K562 (cell line): ENCODE results near the gene NRCAM. TPM values are rescaled to one million over a fixed set of nuclear protein-coding genes. Genes with fewer than 3 reads are reported as not detected.
A peak's percentile ranks its signal among the peaks of the same experiment; 100 is the strongest.

Experiments used
- AFF1 ChIP-seq, 2 experiments: fragments of 450-650 bp; IDR thresholded peaks; 2 replicates each; pipeline ENCODE4 v1.6.1; 2018; ENCODE audit warnings: mild to moderate bottlenecking in 2 of 2, low read depth in 1 of 2; ENCODE audit not compliant: partially characterized antibody in 2 of 2
- ARNT ChIP-seq, 2 experiments: fragments of 450-650 bp; IDR thresholded peaks; 2 replicates each; pipeline ENCODE4 v1.6.1; 2016; ENCODE audit warnings: mild to moderate bottlenecking in 1 of 2
- EWSR1 ChIP-seq: fragments of 450-650 bp; IDR thresholded peaks from 2 replicates; pipeline ENCODE4 v1.6.1; 2018; ENCODE audit warnings: borderline replicate concordance, mild to moderate bottlenecking, low read depth, moderate library complexity; ENCODE audit not compliant: partially characterized antibody
- HMG20A ChIP-seq: fragments of 450-650 bp; formaldehyde crosslinking; conservative IDR thresholded peaks from 2 replicates; pipeline ENCODE4 v1.4.0; 2020; ENCODE audit warnings: mild to moderate bottlenecking, mixed read lengths
- HOXB6 ChIP-seq: fragments of 250-450 bp; sonication (Bioruptor Pico); IDR thresholded peaks from 2 replicates; pipeline ENCODE4 v1.5.1; 2022; ENCODE audit warnings: mild to moderate bottlenecking, borderline replicate concordance
- HSF4 ChIP-seq: fragments of 250-450 bp; sonication (Bioruptor Pico); IDR thresholded peaks from 2 replicates; pipeline ENCODE4 v2.1.2; 2022; ENCODE audit warnings: mild to moderate bottlenecking, moderate library complexity, borderline replicate concordance
- ILF3 ChIP-seq: fragments of 450-650 bp; IDR thresholded peaks from 2 replicates; pipeline ENCODE4 v1.6.1; 2018; ENCODE audit warnings: antibody characterized with exemption, mild to moderate bottlenecking, moderate library complexity, borderline replicate concordance
- JUNB ChIP-seq: fragments of 450-650 bp; formaldehyde crosslinking; conservative IDR thresholded peaks from 2 replicates; pipeline ENCODE4 v1.4.0; 2020; ENCODE audit warnings: mild to moderate bottlenecking
- MYC ChIP-seq, 2 experiments: fragments of 250-450 bp in 1 of 2; sonication (Bioruptor Pico) in 1 of 2; IDR thresholded peaks; 2 replicates each; pipeline versions ENCODE4 v1.5.1 to v1.6.1; 2012 to 2021; ENCODE audit warnings: low read depth in 2 of 2, borderline replicate concordance in 1 of 2, improper control_type of control experiment in 1 of 2, low read length in 1 of 2, mild to moderate bottlenecking in 1 of 2, moderate library complexity in 1 of 2
- SRSF7 ChIP-seq: fragments of 200-400 bp; formaldehyde crosslinking; optimal IDR thresholded peaks from 2 replicates; pipeline ENCODE3; 2017; ENCODE audit warnings: mild to moderate bottlenecking, low read depth, low read length
- ZC3H8 ChIP-seq: fragments of 450-650 bp; IDR thresholded peaks from 2 replicates; pipeline ENCODE4 v1.6.1; 2017
- ZNF24 ChIP-seq: fragments of 450-650 bp; IDR thresholded peaks from 2 replicates; pipeline ENCODE4 v1.6.1; 2016
- ZNF395 ChIP-seq: fragments of 200-800 bp; sonication (Bioruptor generic); IDR thresholded peaks from 2 replicates; pipeline ENCODE4 v1.6.1; 2017; ENCODE audit warnings: missing genetic modification characterization, missing compliant biosample characterization
- ZNF644 ChIP-seq: fragments of 200-800 bp; sonication (Bioruptor generic); IDR thresholded peaks from 2 replicates; pipeline ENCODE4 v1.6.1; 2016; ENCODE audit warnings: low read depth, missing genetic modification characterization, missing compliant biosample characterization
- ZNF695 ChIP-seq: fragments of 450-650 bp; formaldehyde crosslinking; IDR thresholded peaks from 2 replicates; pipeline ENCODE4 v1.4.0; 2020; ENCODE audit warnings: mild to moderate bottlenecking, moderate library complexity
- ZNF766 ChIP-seq: fragments of 200-800 bp; sonication (Bioruptor generic); conservative IDR thresholded peaks from 2 replicates; pipeline ENCODE4 v1.6.1; 2016; ENCODE audit warnings: missing genetic modification characterization, missing compliant biosample characterization
- ZNF778 ChIP-seq: fragments of 450-650 bp; formaldehyde crosslinking; IDR thresholded peaks from 2 replicates; pipeline ENCODE4 v1.4.0; 2020; ENCODE audit warnings: mild to moderate bottlenecking, moderate library complexity
- ZSCAN32 ChIP-seq: fragments of 450-650 bp; formaldehyde crosslinking; IDR thresholded peaks from 2 replicates; pipeline ENCODE4 v1.4.0; 2020; ENCODE audit warnings: mild to moderate bottlenecking, moderate library complexity
- polyA plus RNA-seq, 8 experiments: library from polyadenylated mRNA; depleted of rRNA in 4 of 8; stranded (reverse) in 5 of 8; unstranded in 3 of 8; fragments of >200 nt; fragmentation: Nextera tagmentation in 2 of 8; fragmentation: Illumina TruSeq in 1 of 8; extraction: Ambion mirVana in 2 of 8; extraction: Trizol in 1 of 8; gene quantifications; 2 replicates each; pipeline versions ENCODE4 v1.2.1 to v1.2.3, GENCODE V29; 2011 to 2014; ENCODE audit warnings: inconsistent platforms in 1 of 8, missing spikeins in 1 of 8
- total RNA-seq, 7 experiments: library from RNA; depleted of rRNA in 6 of 7; stranded (reverse); fragments of >200 nt in 6 of 7; fragmentation: Illumina TruSeq in 2 of 7; extraction: Trizol in 2 of 7; gene quantifications; 2 replicates each; pipeline versions ENCODE4 v1.2.1 to v1.2.3, GENCODE V29; 2011 to 2021; ENCODE audit warnings: low replicate concordance in 1 of 7
- TF ChIP-seq, protein P1 (sequence below): fragments of 450-650 bp; IDR thresholded peaks from 2 replicates; pipeline ENCODE4 v1.6.1; 2016; ENCODE audit warnings: missing biosample characterization, missing genetic modification characterization
- TF ChIP-seq, protein P2 (sequence below): fragments of 200-800 bp; sonication (Bioruptor generic); IDR thresholded peaks from 2 replicates; pipeline ENCODE4 v1.6.1; 2017; ENCODE audit warnings: missing genetic modification characterization, missing compliant biosample characterization

Gene NRCAM
- total and polyA plus RNA-seq, 9 of the 15 experiments (the other 6 are each of a cell fraction or from before 2014, with no cell fraction given), result 0.03 to 0.54 (median 0.12) TPM; not detected in 1

DNA sequence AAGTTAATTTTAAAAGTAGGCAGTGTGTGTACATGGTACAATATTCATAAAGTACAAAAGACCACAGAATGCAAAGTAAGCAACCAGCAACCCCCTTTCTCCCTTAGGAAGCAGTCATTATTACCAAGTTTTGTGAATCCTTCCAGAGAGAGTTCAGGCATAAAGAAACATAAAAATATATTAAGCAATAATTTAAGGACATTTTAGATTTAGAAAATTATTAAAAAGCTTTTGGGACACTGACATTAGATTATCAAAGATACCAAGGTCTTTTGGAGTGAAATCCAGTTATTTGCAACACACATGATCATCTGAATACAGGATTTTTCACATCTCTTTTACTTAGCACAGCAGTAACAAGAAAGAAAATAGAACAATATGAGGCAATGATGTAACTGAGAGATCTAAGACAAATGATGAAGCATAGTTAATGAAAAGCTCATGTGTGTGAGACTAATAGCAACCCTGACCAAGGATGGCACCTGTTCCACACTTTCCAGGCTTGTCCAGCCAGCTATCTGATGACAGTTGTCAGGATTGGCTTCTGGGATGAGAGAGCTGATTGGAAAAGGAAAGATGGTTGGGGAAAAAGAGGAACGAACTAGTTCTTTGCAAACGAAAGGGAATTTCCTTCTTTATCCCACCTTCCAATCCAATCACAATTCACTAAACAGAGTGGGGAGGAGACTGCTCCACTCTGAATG is 210.6 kb downstream of the NRCAM start (continued):
- TF ChIP-seq AFF1 (IDR thresholded peaks at IDR 0.05; ENCODE audit: low read depth in 1 of 2, partially characterized antibody in 2 of 2) (peak in 1 of 2 experiments; percentile 23), ILF3 (no peak), ZC3H8 (no peak), HMG20A (CRISPR knock-in tag) (0 out of 2 replicates have a peak, but pooled peaks have one; percentile 34), ZNF395 (CRISPR knock-in tag) (no peak; the same call in 1 of the 2 replicates), ZNF24 (no peak), ZNF778 (CRISPR knock-in tag) (no peak), EWSR1 (no peak), MYC (IDR thresholded peaks at IDR 0.05; ENCODE audit: low read depth, low read length) (no peak), MYC (CRISPR knock-in tag; IDR thresholded peaks at IDR 0.05; ENCODE audit: borderline replicate concordance, low read depth) (no peak), SRSF7 (no peak), JUNB (CRISPR knock-in tag) (no peak), ZNF766 (0 out of 2 replicates have a peak, but pooled peaks have one; percentile 10), ARNT (IDR thresholded peaks at IDR 0.05) (no peak), ZNF695 (CRISPR knock-in tag) (no peak), ZSCAN32 (no peak), ZNF644 (tag) (no peak), HSF4 (CRISPR knock-in tag) (no peak), HOXB6 (CRISPR knock-in tag) (no peak)
- TF ChIP-seq, protein P1, sequence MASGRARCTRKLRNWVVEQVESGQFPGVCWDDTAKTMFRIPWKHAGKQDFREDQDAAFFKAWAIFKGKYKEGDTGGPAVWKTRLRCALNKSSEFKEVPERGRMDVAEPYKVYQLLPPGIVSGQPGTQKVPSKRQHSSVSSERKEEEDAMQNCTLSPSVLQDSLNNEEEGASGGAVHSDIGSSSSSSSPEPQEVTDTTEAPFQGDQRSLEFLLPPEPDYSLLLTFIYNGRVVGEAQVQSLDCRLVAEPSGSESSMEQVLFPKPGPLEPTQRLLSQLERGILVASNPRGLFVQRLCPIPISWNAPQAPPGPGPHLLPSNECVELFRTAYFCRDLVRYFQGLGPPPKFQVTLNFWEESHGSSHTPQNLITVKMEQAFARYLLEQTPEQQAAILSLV (tag), result no peak
- TF ChIP-seq, protein P2, sequence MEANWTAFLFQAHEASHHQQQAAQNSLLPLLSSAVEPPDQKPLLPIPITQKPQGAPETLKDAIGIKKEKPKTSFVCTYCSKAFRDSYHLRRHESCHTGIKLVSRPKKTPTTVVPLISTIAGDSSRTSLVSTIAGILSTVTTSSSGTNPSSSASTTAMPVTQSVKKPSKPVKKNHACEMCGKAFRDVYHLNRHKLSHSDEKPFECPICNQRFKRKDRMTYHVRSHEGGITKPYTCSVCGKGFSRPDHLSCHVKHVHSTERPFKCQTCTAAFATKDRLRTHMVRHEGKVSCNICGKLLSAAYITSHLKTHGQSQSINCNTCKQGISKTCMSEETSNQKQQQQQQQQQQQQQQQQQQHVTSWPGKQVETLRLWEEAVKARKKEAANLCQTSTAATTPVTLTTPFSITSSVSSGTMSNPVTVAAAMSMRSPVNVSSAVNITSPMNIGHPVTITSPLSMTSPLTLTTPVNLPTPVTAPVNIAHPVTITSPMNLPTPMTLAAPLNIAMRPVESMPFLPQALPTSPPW (CRISPR knock-in tag), result no peak
